ENCODE measurements around the gene PCBD2. TPM values are rescaled to one million over a fixed set of nuclear protein-coding genes. Genes with fewer than 3 reads are reported as not detected.

Gene PCBD2
- total RNA-seq, 3 donors from 2014 or later = 14.0 to 21.1 (median 15.9) TPM

GRCh38 chr5:134911285-134912206, 6.6 kb downstream of the PCBD2 start:
- intact Hi-C loops (cut with DNase I, micrococcal nuclease) = no loop called here
- no peak for DNase-seq
- H3K4me3 ChIP-seq = no peak overlapping the region
- ATAC-seq = no peak
- no peaks in the 10 kb centered on the region for H3K4me1 ChIP-seq (ENCODE audit: low read depth)
- H3K9me3 ChIP-seq = no peaks in the 10 kb centered on the region
- H3K36me3 ChIP-seq (ENCODE audit: low read depth) = peaks cover 3% of the 10 kb centered on the region
- TF ChIP-seq, protein P1, sequence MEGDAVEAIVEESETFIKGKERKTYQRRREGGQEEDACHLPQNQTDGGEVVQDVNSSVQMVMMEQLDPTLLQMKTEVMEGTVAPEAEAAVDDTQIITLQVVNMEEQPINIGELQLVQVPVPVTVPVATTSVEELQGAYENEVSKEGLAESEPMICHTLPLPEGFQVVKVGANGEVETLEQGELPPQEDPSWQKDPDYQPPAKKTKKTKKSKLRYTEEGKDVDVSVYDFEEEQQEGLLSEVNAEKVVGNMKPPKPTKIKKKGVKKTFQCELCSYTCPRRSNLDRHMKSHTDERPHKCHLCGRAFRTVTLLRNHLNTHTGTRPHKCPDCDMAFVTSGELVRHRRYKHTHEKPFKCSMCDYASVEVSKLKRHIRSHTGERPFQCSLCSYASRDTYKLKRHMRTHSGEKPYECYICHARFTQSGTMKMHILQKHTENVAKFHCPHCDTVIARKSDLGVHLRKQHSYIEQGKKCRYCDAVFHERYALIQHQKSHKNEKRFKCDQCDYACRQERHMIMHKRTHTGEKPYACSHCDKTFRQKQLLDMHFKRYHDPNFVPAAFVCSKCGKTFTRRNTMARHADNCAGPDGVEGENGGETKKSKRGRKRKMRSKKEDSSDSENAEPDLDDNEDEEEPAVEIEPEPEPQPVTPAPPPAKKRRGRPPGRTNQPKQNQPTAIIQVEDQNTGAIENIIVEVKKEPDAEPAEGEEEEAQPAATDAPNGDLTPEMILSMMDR (IDR thresholded peaks at IDR 0.05) = no peak

GRCh38 chr5:134913254-134913653, 8.3 kb downstream of the PCBD2 start:
- no peak for DNase-seq
- TF ChIP-seq, protein P1 (IDR thresholded peaks at IDR 0.05) = no peak
- H3K9me3 ChIP-seq = no peaks in the 10 kb centered on the region
- no peak for ATAC-seq
- no peaks in the 10 kb centered on the region for H3K4me1 ChIP-seq (ENCODE audit: low read depth)
- H3K36me3 ChIP-seq (ENCODE audit: low read depth) = peaks cover 3% of the 10 kb centered on the region
- H3K4me3 ChIP-seq = no peak overlapping the region
- intact Hi-C loops (cut with DNase I, micrococcal nuclease) = no loop called here

DNA sequence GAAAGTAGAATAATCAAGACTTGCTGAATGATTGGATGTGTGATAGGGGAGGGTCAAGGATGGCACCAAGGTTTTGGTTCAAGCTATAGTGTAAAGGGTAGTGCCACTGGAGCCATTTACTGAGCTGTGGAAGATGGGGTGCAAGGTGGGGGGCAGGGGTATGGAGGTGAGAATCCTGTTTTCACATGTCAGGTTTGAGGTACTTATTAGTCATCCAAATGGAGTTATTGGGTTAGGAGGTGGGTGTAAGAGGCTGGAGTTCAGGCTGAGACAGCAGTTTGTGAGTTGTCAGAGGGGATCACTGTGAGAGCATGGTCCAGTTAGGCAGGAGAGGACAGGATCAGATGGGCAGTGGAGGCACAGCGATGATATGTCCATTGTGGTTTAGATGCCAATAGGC, 8.9 kb downstream of the PCBD2 start:
- DNase-seq = no peak
- H3K4me1 ChIP-seq (ENCODE audit: low read depth) = no peaks in the 10 kb centered on the region
- H3K36me3 ChIP-seq (ENCODE audit: low read depth) = peaks cover 3% of the 10 kb centered on the region
- intact Hi-C loops (cut with DNase I, micrococcal nuclease) = no loop called here
- TF ChIP-seq, protein P1 (IDR thresholded peaks at IDR 0.05) = no peak
- no peak overlapping the region for H3K4me3 ChIP-seq
- ATAC-seq = no peak
- no peaks in the 10 kb centered on the region for H3K9me3 ChIP-seq

DNA sequence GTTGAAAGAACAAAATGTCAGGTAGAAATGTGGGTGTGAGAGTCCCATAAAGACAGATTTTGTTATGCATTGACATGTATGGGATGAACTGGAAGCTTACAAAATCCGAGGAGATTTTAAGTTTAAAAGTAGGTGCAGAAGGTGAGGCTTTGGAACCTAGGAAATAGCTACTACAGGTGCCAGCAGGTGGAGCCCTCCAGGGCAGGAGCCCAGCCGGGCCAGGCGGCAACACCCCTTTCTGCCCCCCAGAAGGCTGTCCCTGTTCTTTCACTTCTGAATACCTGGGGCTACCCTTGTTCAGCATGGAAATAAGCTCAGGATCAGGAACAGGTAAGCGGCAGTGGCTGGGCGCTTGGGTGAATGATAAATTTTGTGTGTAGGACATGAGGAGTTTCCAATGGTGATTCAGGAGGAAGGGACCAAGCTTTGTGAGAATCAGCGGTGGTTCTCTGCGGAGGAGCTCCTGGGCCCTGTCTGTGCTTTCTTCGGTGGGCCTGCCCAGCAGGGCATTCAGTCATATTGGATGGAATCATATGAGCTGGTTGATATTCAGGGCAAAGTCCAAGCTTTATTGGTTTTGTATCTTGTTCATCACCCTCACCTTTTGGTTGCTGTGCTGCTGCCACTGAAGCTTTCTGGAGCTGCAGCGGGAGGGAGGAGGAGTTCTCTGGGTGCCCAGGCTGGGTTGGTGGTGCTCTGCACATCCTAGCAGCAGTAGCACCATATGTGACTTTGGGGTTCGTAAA, 12.3 kb downstream of the PCBD2 start:
- TF ChIP-seq, protein P1 (IDR thresholded peaks at IDR 0.05) = no peak
- ATAC-seq (peak; percentile 71), DNase-seq (peak in 1 of 3 donors; percentile 29)
- peaks cover 3% of the 10 kb centered on the region for H3K36me3 ChIP-seq (ENCODE audit: low read depth)
- H3K9me3 ChIP-seq = no peaks in the 10 kb centered on the region
- intact Hi-C loops (cut with DNase I, micrococcal nuclease) = no loop called here
- H3K4me3 ChIP-seq = no peak overlapping the region
- H3K4me1 ChIP-seq (ENCODE audit: low read depth) = no peaks in the 10 kb centered on the region

DNA sequence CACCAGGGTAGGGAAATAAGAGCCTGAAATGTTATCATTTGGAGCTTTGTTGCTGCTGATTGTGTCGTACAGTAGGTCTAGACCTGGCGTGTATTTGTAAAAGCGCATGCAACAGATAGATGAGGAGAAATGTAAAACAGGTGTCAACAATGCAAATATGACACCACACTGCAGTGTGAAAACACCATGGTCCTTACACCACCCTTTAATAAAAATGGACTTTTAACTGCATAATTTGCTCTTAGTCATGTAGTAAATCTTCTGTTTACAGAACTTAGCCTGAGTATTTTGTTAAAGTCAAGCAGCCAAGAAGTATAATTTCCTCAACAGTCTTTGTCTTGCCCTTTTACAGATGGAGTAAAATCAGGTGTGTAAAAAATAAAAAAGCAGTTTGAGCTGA, 13.9 kb downstream of the PCBD2 start:
- no peak for DNase-seq
- no peak for ATAC-seq
- H3K4me3 ChIP-seq = no peak overlapping the region
- H3K9me3 ChIP-seq = no peaks in the 10 kb centered on the region
- H3K36me3 ChIP-seq (ENCODE audit: low read depth) = no peaks in the 10 kb centered on the region
- H3K4me1 ChIP-seq (ENCODE audit: low read depth) = no peaks in the 10 kb centered on the region
- intact Hi-C loops (cut with DNase I, micrococcal nuclease) = no loop called here
- TF ChIP-seq, protein P1 (IDR thresholded peaks at IDR 0.05) = no peak

All from mucosa of descending colon (tissue), 3 donors.